HG02840 (cell line): ENCODE data around the gene NR2F2.

ENCODE experiments used
- ATAC-seq: cut with Tn5 transposase; IDR thresholded peaks from one replicate; pipeline ENCODE4 v1.9.1; 2021; ENCODE audit warnings: mild to moderate bottlenecking, moderate library complexity, moderate number of reproducible peaks; ENCODE audit not compliant: unreplicated experiment, low FRiP score

Gene NR2F2

GRCh38 chr15:96330450-96331143 is at the start of gene NR2F2:
TSS of gene NR2F2 (plus strand) at chr15:96330700. CDS start at chr15:96332106, 1,406 bp downstream.
- no peak for ATAC-seq

- no peak for ATAC-seq
Measured at GRCh38 chr15:96285305-96285704, 45.2 kb upstream of the NR2F2 start.

DNA sequence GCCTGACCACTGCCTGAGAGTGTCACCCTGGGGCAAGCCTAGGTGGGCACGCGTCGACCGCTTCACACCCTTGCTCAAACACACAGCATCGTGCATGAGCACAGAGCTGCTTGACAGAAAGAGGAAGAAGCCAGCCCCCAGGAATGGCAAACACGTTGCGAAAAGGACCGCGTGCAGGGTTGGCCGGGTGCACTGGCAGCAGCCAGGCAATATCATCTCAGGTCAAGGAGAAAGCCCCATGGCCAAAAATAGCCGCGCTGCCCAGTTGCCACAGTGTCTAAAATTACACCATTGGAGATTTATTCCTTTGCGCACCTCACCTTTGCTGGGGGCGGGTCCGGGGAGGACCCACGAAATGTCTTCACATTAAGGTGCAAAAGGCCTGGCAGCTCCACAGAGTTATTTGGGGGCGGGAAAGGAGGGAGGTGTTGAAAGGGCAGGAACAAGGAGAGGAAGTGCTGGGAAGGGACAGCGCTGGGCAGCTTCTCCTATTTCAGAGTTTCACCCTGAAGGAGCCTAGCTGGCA is 44.7 kb upstream of the NR2F2 start:
- no peak for ATAC-seq

GRCh38 chr15:96290679-96291078 is 39.8 kb upstream of the NR2F2 start:
- ATAC-seq: no peak

DNA sequence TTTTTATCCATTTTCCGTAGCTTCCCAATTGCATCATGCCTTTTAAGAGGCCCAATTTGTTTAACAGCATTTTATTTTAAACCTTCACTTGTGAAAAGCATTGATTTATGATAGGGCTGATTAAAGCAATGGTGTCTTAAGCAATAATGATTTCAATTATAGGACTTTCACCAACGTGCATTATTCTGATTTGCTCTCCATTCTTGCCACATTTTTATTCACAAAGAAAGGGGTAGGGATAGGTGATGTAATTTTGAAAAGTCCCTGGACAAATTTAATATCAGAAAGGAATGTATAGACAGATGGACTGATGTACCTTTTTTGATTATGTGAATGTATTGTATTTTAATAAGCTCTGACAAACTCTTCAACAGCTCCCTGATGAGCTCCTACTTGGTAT is 37.9 kb upstream of the NR2F2 start:
- ATAC-seq: no peak

DNA sequence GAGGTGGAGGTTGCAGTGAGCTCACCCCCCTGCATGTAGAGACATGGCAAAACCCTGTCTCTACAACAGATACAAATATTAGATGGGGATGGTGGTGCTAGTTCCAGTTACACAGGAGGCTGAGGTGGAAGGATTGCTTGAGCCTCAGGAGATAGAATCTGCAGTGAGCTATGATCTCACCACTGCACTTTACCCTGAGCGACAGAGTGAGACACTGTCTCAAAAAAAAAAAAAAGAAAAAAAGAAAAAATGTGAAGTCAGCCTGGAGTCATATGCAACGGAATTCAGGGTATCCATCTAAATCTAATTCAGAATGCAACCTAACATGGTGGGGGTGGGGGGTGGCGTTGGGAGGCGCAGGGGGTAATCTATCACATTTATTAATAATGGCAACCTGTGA is 37.1 kb upstream of the NR2F2 start:
- ATAC-seq: no peak

DNA sequence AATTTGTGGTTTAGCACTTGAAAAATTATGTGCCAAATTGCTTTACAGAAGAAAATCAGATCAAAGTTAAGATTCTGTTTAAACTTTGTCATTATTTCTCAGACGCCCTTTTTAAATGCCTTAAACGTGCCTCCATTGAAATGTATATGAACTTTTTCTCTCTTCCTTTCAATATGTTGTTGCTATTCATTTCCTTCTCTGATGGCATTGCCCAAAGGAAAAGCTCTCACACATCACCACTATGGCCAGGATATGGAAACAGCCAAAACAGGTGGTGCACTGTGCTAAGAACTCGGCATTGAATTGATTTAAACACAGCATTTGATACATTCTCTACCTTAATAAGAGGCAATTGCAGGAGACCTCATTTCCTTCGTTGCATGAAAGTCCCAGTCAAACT is 35.7 kb upstream of the NR2F2 start:
- no peak for ATAC-seq

GRCh38 chr15:96296264-96296663 is 34.2 kb upstream of the NR2F2 start:
- ATAC-seq: no peak

GRCh38 chr15:96297783-96298182 is 32.7 kb upstream of the NR2F2 start:
- no peak for ATAC-seq

DNA sequence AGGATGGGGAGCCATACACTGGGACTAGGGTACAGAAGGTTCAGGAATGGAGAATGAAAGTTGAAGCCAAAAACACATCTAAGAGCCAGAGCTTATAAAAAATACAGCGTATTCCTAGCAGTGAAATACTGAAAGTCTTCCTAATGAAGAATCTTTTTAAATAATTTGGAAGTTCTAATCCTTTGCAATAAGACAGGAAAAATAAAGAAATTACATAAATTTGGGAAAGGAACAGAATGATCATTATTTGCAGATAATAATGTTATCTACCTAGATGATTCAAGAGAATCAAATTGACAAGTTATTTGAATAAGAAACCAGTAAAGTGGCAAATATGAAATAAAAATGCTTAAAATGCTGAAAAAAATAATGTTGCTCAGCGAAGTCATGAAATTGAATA is 32.3 kb upstream of the NR2F2 start:
- ATAC-seq: no peak

GRCh38 chr15:96300836-96301235 is 29.7 kb upstream of the NR2F2 start:
- ATAC-seq: no peak

DNA sequence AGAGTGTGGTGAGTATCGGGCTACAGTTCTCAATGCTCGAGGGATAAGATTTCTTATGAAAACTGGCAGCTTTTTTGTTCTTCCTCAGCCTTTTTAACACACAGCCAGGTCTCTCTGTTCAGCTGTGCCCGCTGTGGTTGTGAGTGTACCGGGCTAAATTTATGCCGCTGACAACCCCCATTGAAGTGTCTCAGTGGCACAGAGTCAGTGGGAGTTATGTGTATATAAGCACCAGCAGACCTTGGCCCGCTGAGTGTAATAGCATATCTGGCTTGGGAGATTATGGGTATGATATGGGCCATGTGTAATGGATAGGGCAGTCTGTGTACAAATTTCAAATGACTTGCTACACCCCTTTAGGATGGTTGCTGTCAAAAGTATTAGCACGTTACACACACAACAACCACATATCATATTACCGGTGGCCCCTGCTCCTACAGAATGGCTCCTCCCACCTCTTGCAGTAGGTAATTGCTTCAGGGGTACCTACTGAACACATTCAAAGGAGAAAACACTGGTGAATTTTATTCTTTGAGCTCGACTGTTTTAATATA is 26.9 kb upstream of the NR2F2 start:
- no peak for ATAC-seq

DNA sequence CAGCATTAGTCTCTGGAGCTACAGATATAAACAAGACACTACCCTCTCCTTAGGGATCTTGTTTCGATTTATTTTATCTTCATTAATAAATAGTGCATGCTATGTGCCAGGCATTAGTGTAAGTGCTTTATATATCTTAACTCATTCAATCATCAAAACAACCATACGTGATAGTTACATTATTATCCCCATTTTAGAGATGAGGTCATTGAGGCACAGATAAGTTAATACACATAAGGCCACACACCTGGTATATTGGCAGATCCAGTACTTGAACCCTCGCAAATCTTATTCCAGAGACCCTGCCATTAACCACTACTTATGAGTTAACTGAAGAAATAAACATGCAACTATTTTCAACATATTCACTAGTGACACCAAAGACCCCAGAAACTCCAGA is 25.7 kb upstream of the NR2F2 start:
- ATAC-seq: no peak

DNA sequence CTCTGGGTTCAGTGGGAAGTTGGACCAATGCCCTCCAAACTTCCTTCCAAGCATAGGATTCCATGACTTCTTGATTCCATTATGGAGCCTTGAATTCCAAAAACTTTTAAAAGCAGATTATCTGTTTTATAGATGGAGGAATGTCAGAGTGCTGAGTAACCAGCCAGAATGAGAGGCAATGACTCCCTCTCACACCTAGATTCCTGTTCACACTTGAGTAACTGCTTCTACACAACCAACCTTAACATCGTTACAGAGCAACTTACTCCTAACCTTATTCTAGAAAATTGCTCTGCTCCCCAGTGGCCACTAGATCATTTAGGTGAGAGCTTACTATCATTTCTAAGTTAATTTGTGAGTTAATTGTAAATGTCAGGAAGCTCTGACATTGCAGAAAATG is 24.2 kb upstream of the NR2F2 start:
- ATAC-seq: no peak

- no peak for ATAC-seq
Measured at GRCh38 chr15:96307856-96308394, 22.6 kb upstream of the NR2F2 start.

DNA sequence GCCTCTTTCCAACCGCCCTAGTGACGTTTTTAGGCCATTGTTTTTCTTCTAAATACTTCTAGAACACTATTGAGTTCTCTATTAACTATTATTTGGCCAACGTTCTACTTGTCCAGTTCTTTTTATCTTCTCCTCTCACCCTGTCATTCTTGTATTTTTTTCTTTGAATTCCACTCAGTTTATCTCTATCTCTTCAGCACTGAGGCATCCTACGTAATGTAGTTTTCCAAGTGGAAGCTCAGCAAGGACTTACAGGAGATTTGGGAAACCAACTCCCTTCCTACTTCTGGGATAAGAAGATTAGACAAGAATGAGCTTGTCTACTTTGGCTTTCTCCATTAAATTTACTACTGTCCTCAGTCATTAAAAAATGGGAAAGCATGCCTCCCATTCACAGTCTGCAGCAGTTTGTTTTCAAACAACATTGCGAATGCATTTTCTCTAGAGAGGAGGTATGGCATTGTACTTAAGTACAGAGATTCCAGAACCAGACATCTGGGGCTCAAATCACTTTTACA is 21.3 kb upstream of the NR2F2 start:
- ATAC-seq: no peak

- ATAC-seq: no peak
Measured at GRCh38 chr15:96311256-96311955, 19.1 kb upstream of the NR2F2 start.

GRCh38 chr15:96311956-96312294 is 18.6 kb upstream of the NR2F2 start:
- no peak for ATAC-seq

- ATAC-seq: no peak
Measured at GRCh38 chr15:96312641-96313335, 17.7 kb upstream of the NR2F2 start.

GRCh38 chr15:96314518-96314917 is 16.0 kb upstream of the NR2F2 start:
- no peak for ATAC-seq

GRCh38 chr15:96314963-96315362 is 15.5 kb upstream of the NR2F2 start:
- ATAC-seq: no peak
